CD4-positive, alpha-beta T cell treated with Interleukin-1 beta for 1 hour (primary cell): ENCODE results near the gene BCL3.

ENCODE experiments used
- DNase-seq, 2 donors: peaks; one replicate each; pipeline ENCODE4 v3.0.0-alpha.2; 2020 to 2022

The BCL3 gene

GRCh38 chr19:44744871-44745332 is 3.6 kb upstream of the BCL3 start:
- DNase-seq = no peak

- DNase-seq = no peak
Observed at GRCh38 chr19:44745341-44745831, 3.1 kb upstream of the BCL3 start.

- no peak for DNase-seq
Observed at GRCh38 chr19:44745887-44746600, 2.5 kb upstream of the BCL3 start.

- no peak for DNase-seq
Observed at GRCh38 chr19:44746616-44746945, 1.9 kb upstream of the BCL3 start.

DNA sequence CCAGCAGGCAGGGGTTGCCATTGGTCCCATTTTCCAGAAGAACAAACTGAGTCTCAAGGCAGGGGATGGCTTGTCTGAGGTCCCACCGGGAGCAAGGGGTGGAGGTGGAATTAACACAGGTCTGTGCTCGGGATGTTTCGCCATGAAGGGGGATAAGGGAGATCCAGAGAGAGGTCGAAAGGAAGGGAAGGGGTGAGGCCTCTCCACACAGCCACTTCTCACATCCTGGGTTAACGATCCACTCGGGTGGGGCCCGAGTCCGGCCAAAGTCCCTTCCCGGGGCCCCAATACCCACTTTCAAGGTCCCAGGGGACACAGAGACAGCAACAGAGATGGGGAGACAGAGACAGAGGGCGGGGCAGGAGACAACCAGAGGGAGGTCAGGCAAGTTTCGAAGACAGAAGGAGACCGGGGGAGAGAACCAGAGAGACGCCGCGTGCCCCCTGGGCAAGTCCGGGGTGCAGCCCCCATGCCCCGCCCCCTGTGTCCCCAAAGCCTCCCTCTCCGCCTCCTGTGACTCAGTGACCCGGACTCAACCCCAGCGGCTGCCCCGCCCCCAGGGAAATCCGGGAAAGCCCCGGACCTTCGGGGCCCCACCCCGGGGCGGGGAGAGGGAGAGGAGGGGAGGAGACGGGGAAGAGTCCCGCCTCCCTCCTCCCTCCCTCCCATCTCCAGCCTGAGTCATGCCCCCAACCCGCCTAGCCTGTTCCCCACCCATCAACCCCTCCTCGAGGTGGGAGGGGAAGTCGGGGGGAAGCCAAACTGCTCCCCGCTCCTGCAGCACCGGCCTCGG is 1.4 kb upstream of the BCL3 start:
- peak; percentile 94 to 95 for DNase-seq

- peak in 1 of 2 donors; percentile 55 for DNase-seq
Observed at GRCh38 chr19:44747739-44748425, 626 bp upstream of the BCL3 start.

DNA sequence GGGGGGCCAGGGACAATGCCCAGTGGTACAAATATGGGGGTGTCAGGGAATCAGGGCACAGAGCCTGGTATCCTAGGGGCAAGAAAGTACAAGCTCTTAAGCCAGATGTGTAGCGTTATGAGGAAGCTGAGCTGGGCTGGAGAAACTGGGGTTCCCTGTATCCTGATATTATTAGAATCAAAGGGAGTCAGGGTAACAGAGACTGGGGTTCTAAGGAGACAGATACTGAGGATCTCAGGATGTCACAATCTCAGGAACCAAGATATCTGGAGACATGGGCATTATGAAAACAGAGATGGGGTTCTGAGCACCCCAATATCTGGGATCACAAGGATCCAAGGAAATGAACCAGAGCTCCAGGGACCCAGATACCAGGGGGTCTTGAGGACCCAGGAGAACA is 784 bp downstream of the BCL3 start:
- no peak for DNase-seq

DNA sequence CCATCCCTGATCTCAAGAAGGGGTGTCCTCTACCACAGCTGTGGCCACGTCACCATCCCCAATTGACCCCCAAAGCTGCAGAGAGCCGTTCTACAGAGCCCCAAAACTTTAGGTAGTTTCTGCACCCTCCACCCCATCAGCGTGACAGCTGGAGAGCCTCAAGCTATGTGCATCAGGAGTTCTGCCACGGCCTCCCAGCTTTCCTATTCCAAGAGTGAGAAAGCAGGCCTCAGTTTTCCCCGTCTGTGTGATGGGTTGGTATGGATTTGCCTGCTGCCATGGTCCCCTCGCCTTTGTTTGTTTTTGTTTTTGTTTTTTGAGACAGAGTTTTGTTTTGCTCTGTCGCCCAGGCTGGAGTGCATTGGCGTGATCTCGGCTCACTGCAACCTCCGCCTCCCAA is 1.5 kb downstream of the BCL3 start:
- DNase-seq = no peak

GRCh38 chr19:44752123-44752815 is 3.8 kb downstream of the BCL3 start:
- no peak for DNase-seq

DNA sequence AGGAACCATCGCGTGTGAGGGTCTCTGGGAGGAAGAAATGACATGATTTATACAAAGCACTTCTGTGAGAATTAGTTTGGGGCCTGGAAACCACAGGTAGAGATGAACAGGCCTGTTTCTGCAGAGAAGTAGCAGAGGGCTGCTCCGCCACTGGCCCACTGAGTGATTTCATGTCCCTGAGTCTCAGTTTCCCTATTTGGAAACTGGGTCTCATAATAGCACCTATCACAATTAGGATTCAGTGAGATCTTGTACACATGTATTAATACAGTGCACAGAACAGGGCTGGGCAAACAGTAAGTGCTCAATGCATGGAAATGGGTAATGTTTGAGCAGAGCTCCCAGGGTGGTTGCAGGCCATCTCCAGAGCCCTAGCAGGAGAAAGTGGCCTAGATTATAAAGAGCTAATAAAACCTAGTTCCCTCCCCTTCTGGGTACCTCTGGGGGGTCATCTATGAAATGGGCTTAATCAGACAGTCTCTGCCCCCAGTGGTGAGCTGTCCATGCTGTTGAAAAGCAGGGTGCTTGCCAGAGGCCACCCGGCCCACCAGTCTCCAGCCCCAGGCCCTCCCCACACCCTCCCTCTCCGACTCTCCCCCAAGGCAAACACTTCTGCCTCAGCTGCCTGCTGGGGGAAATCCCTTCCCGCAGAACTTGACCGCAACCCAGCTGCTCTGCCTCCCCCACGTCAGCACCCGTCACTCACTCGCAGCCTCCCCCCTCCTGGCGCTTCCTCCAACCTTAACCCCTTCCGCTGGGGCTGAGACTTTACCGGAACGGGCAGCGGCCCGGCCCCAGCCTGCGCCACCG is 4.5 kb downstream of the BCL3 start:
- peak; percentile 95 to 97 for DNase-seq

GRCh38 chr19:44753626-44753931 is 5.1 kb downstream of the BCL3 start:
- DNase-seq = no peak

- peak; percentile 75 to 84 for DNase-seq
Observed at GRCh38 chr19:44753932-44754749, 5.6 kb downstream of the BCL3 start.

DNA sequence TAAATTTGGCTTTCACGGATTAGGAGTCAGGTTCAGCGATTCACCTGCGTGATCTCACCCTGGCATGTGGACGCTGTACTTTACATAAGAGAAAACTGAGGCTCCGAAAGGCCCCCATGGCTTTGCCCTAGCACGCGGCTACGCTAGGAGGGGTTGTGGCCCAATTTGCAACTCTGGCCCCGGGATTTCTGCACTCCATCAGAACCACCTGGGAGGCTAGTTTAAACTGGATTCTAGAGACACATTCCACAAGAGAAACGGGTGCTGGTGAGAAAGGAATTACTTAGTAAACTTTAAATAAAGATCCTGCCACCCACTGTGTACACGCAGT is 6.2 kb downstream of the BCL3 start:
- DNase-seq = no peak

DNA sequence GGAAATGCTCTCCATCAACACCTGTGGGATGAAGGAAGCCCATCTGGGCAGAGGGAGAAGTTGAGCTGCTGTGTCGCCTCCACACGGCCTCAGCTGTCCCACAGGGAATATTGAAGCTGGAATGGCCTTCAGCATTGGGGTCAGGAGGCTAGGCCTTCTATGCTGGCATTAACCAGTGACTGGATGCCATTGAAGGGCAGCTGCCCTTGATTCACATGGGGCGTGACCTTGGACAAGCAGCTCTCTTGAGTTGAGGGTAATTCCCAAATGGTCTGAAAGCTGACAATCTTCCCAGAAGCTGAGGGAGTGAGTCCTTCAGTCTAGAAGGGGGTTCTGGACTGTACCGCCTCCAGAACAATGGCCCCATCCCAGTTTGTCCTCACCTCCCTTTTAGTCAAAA is 6.7 kb downstream of the BCL3 start:
- no peak for DNase-seq

GRCh38 chr19:44756089-44756562 is 7.6 kb downstream of the BCL3 start:
- no peak for DNase-seq

- no peak for DNase-seq
Observed at GRCh38 chr19:44757057-44757734, 8.7 kb downstream of the BCL3 start.

- DNase-seq = no peak
Observed at GRCh38 chr19:44757735-44758505, 9.4 kb downstream of the BCL3 start.

DNA sequence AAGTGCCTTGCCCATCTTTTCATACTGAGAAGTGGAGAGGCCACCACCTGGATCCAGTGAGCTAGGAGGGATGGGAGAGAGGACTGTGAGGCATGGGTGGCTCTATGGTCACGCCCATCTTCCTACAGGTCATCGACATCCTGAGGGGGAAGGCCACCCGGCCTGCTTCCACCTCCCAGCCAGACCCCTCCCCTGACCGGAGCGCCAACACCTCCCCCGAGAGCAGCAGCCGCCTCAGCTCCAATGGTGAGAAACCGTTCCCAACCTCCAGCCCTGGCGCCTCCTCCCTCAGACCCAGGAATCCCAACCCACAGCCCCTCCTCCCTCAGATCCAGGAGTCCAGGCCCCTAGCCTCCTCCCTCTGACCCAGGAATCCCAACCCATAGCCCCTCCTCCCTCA is 10.1 kb downstream of the BCL3 start:
- DNase-seq = no peak

- no peak for DNase-seq
Observed at GRCh38 chr19:44759083-44759804, 10.7 kb downstream of the BCL3 start.
